ENCODE results near the gene MCM10. TPM values are rescaled to one million over a fixed set of nuclear protein-coding genes. Genes with fewer than 3 reads are reported as not detected.

The MCM10 gene
- total and polyA plus RNA-seq, 2 experiments from 2014 or later: 38.2 to 43.0 TPM

DNA sequence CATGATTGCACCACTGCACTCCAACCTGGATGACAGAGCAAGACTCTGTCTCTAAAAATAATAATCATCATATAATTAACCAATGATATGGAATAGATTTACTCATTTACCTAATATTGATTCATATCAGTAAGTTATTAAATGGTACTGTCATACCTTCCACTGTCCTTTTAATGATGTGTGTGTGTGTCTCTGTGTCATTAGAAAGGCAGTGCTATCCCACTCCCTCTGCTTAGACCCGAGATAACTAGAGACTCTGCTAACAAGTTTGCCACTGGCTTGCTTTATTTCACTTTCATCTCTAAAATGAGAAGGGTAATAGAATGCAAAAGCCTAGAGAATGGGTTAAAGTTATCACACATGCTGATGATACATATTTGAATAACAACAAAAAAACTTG lies 21.1 kb downstream of the MCM10 start:
- ATAC-seq (no peak), DNase-seq (ENCODE audit: low spot score) (no peak)
- Mint-ChIP-seq H3K9me3 (peaks cover 6% of the 10 kb centered on the region; the same call in 1 of the 3 replicates), H3K4me3 (no peak overlapping the region), H3K27me3 (ENCODE audit: insufficient read depth, low read depth, poor library complexity) (no peaks in the 10 kb centered on the region), H3K36me3 (ENCODE audit: low read depth) (peaks cover 98% of the 10 kb centered on the region), H3K4me1 (no peaks in the 10 kb centered on the region), H3K27ac (no peak overlapping the region)
- Histone ChIP-seq H4K20me1 (replicated peaks; ENCODE audit: insufficient read depth) (peaks cover 16% of the 10 kb centered on the region), H2AFZ (no peak overlapping the region), H3F3A (replicated peaks; ENCODE audit: low read depth) (0 out of 2 replicates have a peak, but pooled peaks cover 4% of the 10 kb centered on the region), H3K4me3 (no peak overlapping the region), H3K27me3 (ENCODE audit: insufficient read depth) (no peaks in the 10 kb centered on the region), H3K79me2 (replicated peaks; ENCODE audit: insufficient read depth) (peaks cover 10% of the 10 kb centered on the region; the same call in 1 of the 2 replicates), H3K27ac (ENCODE audit: low read depth) (no peak overlapping the region), H3K9me2 (ENCODE audit: insufficient read depth) (no peaks in the 10 kb centered on the region), H3K36me3 (ENCODE audit: insufficient read depth) (peaks cover 83% of the 10 kb centered on the region), H3K4me1 (ENCODE audit: insufficient read depth) (no peaks in the 10 kb centered on the region), H3K4me2 (no peak overlapping the region)
- no peak for TF ChIP-seq NANOG (IDR thresholded peaks at IDR 0.05; ENCODE audit: borderline replicate concordance)
- no peak for TF ChIP-seq ZNF331 (CRISPR knock-in tag; IDR thresholded peaks at IDR 0.05; ENCODE audit: low read depth)
- TF ChIP-seq POLR2AphosphoS5 (IDR thresholded peaks at IDR 0.05; ENCODE audit: low read depth): no peak
- TF ChIP-seq, protein P1, sequence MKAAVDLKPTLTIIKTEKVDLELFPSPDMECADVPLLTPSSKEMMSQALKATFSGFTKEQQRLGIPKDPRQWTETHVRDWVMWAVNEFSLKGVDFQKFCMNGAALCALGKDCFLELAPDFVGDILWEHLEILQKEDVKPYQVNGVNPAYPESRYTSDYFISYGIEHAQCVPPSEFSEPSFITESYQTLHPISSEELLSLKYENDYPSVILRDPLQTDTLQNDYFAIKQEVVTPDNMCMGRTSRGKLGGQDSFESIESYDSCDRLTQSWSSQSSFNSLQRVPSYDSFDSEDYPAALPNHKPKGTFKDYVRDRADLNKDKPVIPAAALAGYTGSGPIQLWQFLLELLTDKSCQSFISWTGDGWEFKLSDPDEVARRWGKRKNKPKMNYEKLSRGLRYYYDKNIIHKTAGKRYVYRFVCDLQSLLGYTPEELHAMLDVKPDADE (IDR thresholded peaks at IDR 0.05): no peak

DNA sequence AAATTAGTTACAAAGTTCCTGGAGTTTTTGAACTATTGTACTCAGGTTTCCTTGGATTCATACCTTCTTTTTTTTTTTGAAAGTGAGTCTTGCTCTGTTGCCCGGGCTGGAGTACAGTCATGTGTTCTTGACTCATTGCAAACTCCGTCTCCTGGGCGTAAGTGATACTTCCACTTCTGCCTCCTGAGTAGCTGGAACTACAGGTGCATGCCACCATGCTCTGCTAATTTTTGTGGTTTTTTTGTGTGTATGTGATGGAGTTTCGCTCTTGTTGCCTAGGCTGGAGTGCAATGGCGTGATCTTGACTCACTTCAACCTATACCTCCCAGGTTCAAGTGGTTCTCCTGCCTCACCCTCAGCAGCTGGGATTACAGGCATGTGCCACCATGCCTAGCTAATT lies 22.3 kb downstream of the MCM10 start:
- Mint-ChIP-seq H3K4me1 (no peaks in the 10 kb centered on the region), H3K36me3 (ENCODE audit: low read depth) (peaks cover 98% of the 10 kb centered on the region), H3K4me3 (no peak overlapping the region), H3K27ac (no peak overlapping the region), H3K27me3 (ENCODE audit: insufficient read depth, low read depth, poor library complexity) (no peaks in the 10 kb centered on the region), H3K9me3 (peaks cover 6% of the 10 kb centered on the region; the same call in 1 of the 3 replicates)
- Histone ChIP-seq H3K27me3 (ENCODE audit: insufficient read depth) (no peaks in the 10 kb centered on the region), H3K4me2 (no peak overlapping the region), H3K79me2 (replicated peaks; ENCODE audit: insufficient read depth) (0 out of 2 replicates have a peak, but pooled peaks cover 1% of the 10 kb centered on the region), H3F3A (replicated peaks; ENCODE audit: low read depth) (0 out of 2 replicates have a peak, but pooled peaks cover 4% of the 10 kb centered on the region), H3K27ac (ENCODE audit: low read depth) (no peak overlapping the region), H3K9me2 (ENCODE audit: insufficient read depth) (no peaks in the 10 kb centered on the region), H4K20me1 (replicated peaks; ENCODE audit: insufficient read depth) (peaks cover 9% of the 10 kb centered on the region), H3K4me3 (no peak overlapping the region), H2AFZ (no peak overlapping the region), H3K4me1 (ENCODE audit: insufficient read depth) (no peaks in the 10 kb centered on the region), H3K36me3 (ENCODE audit: insufficient read depth) (peaks cover 91% of the 10 kb centered on the region)
- no peak for ATAC-seq
- no peak for DNase-seq (ENCODE audit: low spot score)
- TF ChIP-seq, protein P2, sequence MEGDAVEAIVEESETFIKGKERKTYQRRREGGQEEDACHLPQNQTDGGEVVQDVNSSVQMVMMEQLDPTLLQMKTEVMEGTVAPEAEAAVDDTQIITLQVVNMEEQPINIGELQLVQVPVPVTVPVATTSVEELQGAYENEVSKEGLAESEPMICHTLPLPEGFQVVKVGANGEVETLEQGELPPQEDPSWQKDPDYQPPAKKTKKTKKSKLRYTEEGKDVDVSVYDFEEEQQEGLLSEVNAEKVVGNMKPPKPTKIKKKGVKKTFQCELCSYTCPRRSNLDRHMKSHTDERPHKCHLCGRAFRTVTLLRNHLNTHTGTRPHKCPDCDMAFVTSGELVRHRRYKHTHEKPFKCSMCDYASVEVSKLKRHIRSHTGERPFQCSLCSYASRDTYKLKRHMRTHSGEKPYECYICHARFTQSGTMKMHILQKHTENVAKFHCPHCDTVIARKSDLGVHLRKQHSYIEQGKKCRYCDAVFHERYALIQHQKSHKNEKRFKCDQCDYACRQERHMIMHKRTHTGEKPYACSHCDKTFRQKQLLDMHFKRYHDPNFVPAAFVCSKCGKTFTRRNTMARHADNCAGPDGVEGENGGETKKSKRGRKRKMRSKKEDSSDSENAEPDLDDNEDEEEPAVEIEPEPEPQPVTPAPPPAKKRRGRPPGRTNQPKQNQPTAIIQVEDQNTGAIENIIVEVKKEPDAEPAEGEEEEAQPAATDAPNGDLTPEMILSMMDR (conservative IDR thresholded peaks at IDR 0.05; ENCODE audit: low read depth in 2 of 2): no peak
- TF ChIP-seq JUNB (IDR thresholded peaks at IDR 0.05; ENCODE audit: unreplicated experiment) (no peak), EZH2phosphoT487 (IDR thresholded peaks at IDR 0.05; ENCODE audit: unreplicated experiment) (no peak), CREB1 (CRISPR knock-in tag; IDR thresholded peaks at IDR 0.05; ENCODE audit: low read depth) (no peak), STAT1 (IDR thresholded peaks at IDR 0.05; ENCODE audit: unreplicated experiment) (no peak), EZH2 (IDR thresholded peaks at IDR 0.05; ENCODE audit: low read depth, unreplicated experiment) (no peak), POLR2AphosphoS5 (IDR thresholded peaks at IDR 0.05; ENCODE audit: low read depth) (no peak), NANOG (IDR thresholded peaks at IDR 0.05; ENCODE audit: borderline replicate concordance) (no peak), ZNF114 (CRISPR knock-in tag; IDR thresholded peaks at IDR 0.05) (no peak), ZNF331 (CRISPR knock-in tag; IDR thresholded peaks at IDR 0.05; ENCODE audit: low read depth) (no peak)
- TF ChIP-seq, protein P3, sequence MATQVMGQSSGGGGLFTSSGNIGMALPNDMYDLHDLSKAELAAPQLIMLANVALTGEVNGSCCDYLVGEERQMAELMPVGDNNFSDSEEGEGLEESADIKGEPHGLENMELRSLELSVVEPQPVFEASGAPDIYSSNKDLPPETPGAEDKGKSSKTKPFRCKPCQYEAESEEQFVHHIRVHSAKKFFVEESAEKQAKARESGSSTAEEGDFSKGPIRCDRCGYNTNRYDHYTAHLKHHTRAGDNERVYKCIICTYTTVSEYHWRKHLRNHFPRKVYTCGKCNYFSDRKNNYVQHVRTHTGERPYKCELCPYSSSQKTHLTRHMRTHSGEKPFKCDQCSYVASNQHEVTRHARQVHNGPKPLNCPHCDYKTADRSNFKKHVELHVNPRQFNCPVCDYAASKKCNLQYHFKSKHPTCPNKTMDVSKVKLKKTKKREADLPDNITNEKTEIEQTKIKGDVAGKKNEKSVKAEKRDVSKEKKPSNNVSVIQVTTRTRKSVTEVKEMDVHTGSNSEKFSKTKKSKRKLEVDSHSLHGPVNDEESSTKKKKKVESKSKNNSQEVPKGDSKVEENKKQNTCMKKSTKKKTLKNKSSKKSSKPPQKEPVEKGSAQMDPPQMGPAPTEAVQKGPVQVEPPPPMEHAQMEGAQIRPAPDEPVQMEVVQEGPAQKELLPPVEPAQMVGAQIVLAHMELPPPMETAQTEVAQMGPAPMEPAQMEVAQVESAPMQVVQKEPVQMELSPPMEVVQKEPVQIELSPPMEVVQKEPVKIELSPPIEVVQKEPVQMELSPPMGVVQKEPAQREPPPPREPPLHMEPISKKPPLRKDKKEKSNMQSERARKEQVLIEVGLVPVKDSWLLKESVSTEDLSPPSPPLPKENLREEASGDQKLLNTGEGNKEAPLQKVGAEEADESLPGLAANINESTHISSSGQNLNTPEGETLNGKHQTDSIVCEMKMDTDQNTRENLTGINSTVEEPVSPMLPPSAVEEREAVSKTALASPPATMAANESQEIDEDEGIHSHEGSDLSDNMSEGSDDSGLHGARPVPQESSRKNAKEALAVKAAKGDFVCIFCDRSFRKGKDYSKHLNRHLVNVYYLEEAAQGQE (IDR thresholded peaks at IDR 0.05; ENCODE audit: unreplicated experiment): no peak
- TF ChIP-seq, protein P1 (IDR thresholded peaks at IDR 0.05): no peak

All from GM23338 (cell line).